Measurements from ENCODE around the gene HSPA14.
"Not testable (repeated sequence)": the region's sequence is repeated elsewhere in the genome, so short reads cannot be mapped to it uniquely, and the experiment has no call there.

HSPA14 gene

DNA sequence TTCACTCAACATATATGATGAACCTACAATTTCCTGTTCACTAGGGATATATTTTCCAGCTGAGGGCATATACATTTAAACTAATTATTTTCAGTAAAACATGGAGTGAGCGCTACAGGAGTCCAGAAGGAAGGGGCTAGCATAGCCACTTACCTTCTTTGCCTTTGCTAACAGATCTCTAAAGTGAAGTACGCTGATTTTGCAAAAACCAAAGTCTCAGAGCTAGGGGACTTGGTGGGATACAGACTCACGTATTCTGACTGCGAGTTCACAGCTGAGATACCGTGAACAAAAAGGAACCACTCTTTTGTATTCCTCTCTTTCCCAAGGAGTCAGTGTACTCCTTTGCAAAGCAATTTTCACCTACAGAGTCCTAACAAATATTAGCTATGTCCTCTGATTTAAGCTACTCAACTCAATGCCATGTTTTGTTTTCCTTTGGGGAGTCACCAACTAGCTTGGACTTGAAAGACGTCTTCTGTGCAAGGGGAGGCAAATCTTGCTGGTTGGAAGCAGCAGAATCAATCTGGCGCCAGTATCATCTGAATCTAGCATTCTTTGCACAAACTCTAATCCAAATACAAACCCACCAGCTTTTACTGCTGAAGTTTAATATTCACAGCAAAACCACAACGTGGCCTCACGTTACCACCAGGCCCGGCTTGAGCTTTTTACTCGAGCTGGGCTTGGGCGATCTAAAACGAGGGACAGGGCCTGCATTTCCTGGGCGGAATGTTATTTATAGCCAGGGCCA lies 926 bp upstream of the HSPA14 start:
- peak; percentile 9 for FAIRE-seq

DNA sequence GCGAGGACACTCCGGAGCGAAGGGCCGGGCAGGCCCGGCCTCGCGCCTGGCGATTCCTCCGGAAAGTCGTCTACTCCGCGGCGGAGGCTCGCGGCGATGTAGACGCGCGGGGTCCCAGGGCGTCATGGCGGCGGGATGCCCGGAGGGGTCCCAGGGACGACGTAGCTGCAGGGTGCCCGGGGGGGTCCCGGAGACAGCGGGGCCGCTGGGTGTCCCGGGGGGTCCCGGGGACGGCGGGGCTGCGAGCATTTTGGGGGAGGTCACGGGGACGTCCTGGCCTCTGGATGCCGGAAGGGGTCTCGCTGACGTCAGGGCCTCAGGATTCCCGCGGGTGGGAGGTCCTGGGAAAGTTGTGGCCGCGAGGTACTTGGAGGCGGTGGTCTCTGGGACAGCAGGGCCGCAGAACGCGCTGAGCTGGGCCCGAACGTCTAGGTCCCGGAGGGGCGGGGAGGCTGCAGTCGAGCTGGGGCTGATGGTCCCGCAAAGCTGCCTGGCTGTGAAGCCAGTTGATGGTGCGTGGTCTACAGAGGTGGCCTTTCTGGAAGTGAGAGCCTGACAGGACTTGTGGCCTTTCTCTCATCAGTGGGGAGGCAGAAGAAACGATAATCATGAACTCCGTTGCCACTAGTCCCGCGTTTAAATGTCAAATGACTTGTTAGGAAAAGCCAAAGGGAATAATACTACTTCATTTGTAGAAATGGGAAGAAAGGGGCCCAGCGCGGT lies 637 bp downstream of the HSPA14 start:
- FAIRE-seq = no peak

DNA sequence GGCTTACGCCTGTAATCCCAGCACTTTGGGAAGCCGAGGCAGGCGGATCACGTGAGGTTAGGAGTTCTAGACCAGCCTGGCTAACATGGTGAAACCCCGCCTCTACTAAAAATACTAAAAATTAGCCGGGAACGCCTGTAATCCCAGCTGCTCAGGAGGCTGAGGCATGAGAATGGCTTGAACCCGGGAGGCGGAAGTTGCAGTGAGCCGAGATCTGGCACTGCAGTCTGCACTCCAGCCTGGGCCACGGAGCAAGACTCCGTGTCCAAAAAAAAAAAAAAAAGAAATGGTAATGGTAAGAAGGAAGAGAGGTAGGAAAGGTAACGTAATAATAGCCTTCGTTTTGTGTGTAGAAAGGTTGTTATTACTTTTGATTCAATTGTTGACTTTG lies 1.2 kb downstream of the HSPA14 start:
- no peak for FAIRE-seq

DNA sequence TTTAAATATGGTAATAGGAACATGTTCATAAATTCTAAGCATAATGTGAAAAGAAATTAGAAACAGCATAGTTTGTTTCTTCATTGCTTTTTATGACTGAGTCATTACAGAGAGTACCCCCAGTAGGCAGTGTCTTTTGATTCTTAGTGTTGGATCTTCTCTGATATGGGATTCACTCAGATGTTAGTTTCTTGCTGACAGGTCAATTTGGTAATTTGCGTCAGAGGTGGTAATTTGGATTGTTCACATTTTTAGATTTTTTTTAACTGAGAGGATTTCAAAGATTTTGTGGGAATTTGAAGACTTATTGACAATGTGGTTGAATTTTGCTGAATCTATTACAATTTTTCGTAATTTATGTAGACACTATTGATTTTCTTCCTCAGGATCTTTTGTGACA lies 2.1 kb downstream of the HSPA14 start:
- FAIRE-seq = peak; percentile 56

DNA sequence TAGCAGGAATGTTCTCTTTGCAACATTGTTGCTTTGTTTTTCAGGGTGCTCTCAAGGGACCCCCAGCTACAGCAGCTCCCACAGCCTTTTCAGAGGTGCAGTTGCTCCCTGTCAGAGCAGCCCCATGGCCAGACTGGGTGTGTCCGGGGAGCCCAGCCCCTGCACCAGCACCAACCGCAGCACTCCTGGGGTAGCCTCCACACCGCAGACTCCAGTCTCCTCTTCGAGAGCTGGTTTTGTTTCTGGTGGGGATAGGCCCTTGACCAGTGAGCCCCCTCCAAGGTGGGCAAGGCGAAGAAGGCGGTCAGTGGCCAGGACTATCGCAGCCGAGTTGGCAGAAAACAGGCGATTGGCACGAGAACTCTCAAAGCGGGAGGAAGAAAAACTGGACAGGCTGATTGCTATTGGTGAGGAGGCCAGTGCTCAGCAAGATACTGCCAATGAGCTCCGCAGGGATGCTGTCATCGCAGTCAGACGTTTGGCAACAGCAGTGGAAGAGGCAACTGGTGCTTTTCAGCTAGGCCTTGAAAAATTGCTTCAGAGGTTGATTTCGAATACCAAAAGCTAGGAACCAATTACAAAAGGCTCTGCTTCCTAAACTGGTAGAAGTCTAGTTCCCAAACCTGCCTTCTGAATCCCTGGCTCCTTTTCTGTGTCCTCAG lies 5.4 kb downstream of the HSPA14 start:
- FAIRE-seq = no peak

DNA sequence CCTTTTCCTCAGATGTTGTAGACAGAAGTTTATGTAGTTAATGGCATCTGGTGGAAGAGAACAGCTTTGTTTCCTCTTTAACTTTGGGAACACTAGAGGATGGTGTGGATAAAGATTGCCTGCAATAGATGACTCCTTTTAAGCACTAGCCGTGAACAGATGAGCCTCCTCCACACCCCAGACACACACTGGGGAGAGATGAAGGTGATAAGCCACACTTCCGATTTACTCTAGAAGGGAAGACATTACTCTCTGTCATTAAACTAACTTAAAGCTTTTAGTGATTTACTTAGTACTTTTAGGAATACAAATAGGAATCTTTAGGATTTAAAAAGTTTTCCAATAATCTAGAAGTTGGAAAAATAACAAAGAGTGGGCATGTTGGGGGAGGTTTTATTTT lies 6.8 kb downstream of the HSPA14 start:
- FAIRE-seq = no peak

DNA sequence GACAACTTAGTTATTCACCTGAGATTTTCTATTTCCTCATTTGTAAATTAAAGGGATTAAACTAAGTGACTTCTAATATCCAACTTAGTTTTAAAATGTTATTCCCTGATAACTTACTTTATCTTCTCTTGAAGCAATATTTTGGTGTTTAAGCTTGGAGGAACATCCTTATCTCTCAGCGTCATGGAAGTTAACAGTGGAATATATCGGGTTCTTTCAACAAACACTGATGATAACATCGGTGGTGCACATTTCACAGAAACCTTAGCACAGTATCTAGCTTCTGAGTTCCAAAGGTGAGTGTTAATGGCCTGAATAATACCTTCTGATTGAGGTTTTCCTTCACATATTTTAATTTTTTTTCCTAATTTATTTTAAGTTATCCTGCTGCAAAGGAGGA lies 14.1 kb downstream of the HSPA14 start:
- FAIRE-seq = no peak

DNA sequence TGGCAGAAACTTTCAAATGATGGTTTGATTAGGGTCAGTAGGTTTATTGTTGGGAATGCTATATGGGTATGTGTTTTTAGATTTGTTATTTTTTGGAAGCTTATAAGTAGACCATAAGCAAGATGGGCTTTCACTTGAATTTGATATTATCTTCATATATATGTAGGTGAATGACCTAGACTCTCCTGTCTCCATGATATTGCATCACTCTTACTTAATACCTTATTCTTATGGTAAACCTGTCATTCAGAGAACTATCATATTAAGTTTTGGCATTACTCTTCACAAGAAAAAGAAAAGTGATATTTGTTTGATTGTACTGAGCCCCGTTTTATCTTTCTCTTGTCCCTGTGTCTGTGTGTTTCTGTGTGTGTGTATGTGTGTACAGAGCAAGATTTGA lies 17.3 kb downstream of the HSPA14 start:
- FAIRE-seq = no peak

DNA sequence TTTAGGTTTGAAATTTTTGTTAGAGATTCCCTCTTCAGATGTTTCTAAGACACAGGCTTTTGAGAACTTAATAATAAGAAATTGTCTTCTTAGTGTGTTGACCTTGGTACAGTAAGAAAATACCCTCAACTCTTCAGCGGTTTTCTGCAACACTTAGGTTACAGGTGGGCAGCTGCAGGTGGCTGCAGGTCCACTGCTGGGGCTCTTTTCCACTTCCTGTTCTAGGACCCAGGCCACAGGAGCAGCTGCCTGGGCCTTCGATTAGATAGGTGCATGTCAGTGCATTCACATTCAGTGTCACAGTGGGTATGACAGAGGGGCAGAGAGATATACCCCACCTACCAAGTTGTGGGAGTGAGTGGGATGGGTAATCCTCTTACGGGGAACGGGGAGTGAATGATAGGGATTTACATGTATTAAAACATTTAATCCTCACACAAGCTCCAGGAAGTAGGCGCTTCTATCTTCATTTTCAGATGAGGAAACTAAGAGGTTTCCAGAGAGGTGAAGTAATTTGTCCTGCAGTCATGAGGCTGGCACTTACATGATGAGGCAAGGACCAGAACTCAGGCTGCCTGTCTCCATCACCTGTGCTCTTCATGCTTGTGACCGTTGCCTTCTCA lies 20.3 kb downstream of the HSPA14 start:
- FAIRE-seq = no peak

DNA sequence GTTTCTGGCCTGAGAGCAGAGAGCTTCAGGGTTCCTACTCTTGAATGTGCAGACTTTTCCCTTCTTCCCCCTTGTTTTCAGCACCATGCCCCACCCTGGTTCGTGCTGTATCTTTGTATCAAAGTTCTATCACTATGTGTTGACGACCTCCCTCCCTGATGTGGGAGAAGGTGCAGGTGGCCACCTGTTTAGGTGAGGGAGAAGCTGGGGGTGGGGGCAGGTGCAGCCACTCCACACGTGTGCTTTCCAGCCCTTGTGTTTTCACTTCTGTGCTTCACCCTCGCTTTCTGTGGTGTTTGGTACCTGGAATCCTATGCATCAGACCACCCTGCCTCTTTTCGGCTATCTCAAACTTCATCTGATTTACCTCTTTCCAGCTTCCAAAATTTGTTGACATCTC lies 20.9 kb downstream of the HSPA14 start:
- FAIRE-seq = no peak

DNA sequence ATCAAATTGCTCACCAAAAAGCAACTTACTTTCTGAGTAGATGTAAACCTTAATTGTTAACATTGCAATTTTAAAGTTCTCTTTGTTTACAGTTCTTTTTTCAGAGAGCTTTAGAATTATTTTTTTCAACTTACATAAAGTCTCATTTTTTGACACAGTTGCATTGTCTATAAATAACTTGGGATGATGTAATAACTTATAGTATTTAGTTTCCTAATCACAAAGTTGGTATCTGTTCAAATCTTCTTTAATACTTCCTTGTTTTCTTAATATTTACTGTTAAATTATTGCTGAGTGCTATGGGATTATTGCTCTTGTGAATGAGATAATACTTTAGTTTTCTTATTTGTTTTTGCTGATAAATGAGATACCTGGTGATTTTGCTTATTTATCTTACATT lies 21.7 kb downstream of the HSPA14 start:
- peak; percentile 36 for FAIRE-seq

DNA sequence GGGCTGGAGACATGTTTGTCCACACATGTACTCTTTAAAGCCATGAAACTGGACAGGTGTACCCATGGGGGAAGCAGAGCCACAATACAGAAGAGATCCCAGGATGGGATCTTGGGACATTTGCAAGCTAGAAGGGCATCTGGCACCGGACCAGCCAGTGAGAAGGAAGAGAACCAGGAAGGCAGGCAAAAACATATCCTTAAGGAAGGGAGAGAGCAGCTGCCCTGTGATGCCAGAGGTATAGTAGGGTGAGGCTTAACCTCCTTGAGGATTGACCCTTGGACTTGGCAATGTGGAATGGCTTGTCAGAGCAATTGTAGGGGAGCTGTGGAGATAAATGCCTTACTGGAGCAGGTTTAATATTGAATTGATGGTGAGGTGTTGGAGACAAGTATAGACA lies 22.7 kb downstream of the HSPA14 start:
- FAIRE-seq = no peak

DNA sequence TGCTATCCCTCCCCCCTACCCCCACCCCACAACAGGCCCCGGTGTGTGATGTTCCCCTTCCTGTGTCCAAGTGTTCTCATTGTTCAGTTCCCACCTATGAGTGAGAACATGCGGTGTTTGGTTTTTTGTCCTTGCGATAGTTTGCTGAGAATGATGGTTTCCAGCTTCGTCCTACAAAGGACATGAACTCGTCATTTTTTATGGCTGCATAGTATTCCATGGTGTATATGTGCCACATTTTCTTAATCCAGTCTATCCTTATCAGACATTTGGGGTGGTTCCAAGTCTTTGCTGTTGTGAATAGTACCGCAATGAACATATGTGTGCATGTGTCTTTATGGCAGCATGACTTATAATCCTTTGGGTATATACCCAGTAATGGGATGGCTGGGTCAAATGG lies 26.4 kb downstream of the HSPA14 start:
- FAIRE-seq = not testable (repeated sequence)

DNA sequence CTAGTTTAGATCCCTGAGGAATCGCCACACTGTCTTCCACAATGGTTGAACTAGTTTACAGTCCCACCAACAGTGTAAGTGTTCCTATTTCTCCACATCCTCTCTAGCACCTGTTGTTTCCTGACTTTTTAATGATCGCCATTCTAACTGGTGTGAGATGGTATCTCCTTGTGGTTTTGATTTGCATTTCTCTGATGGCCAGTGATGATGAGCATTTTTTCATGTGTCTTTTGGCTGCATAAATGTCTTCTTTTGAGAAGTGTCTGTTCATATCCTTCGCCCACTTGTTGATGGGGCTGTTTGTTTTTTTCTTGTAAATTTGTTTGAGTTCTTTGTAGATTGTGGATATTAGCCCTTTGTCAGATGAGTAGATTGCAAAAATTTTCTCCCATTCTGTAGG lies 26.8 kb downstream of the HSPA14 start:
- FAIRE-seq = not testable (repeated sequence)

DNA sequence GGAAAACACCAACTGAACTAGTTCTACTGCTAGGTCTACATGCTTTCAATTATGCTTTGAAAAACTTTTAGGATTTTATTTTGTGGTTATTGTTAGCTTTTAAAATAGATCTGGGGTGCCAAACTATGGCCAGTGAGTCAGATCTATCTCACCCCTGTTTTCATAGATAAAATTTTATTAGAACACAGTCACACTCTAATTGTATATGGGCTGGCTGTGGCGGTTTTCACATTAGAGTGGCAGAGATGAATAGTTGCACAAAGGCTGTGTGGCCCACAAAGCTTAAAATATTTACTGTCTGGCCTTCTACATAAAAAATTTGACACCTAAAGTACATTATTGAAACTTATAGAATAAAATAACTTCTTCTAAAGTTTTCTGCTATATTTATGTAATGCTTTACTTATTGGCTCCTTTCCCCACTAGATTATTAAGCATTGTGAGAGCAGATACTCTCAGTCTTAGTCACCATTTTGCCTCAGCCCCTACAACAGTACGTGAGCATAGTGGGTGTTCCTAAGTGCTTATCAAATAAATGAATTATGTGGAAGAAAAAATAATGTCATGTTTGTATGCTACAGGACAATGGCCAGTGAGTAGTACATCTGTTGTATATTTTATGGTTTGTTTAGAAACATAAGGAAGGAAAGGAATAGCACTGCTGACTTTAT lies 35.1 kb downstream of the HSPA14 start:
- no peak for FAIRE-seq

DNA sequence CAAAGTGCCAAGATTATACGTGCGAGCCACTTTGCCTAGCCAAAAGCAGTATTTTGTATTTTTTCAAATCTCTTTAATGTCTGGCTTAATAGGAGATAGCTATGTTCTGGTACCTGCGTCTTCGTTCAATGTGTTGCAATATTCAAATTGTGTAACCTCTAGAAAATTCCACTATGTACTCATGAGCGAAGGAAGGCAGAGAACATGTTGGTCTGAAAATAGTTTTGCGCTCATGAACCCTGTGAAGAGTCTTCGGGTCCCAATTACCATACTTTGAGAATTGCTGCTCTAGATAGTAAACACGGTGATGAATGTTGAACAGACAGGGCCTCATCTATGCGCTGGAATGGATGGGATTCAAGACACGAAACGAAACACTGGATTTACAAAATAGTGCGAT lies 37.8 kb downstream of the HSPA14 start:
- FAIRE-seq = no peak

DNA sequence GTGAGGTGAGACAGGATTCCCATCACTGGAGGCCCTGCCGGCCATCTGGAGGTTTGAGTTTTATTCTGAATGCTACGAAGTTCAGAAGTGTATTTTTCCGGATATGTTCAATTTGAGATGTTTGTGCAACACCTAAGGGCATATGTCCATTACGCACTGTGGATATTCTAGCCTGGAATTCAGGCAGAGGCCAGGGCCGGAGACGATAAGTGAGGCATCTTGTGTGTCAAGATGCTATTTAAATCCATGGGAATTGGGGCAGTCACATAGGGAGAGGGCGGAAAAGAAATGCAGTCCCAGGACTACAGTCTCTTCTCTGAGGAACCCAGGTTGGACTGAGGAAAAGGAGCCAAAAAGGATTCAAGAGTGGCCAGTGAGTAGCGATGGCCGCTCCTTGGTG lies 38.7 kb downstream of the HSPA14 start:
- no peak for FAIRE-seq

DNA sequence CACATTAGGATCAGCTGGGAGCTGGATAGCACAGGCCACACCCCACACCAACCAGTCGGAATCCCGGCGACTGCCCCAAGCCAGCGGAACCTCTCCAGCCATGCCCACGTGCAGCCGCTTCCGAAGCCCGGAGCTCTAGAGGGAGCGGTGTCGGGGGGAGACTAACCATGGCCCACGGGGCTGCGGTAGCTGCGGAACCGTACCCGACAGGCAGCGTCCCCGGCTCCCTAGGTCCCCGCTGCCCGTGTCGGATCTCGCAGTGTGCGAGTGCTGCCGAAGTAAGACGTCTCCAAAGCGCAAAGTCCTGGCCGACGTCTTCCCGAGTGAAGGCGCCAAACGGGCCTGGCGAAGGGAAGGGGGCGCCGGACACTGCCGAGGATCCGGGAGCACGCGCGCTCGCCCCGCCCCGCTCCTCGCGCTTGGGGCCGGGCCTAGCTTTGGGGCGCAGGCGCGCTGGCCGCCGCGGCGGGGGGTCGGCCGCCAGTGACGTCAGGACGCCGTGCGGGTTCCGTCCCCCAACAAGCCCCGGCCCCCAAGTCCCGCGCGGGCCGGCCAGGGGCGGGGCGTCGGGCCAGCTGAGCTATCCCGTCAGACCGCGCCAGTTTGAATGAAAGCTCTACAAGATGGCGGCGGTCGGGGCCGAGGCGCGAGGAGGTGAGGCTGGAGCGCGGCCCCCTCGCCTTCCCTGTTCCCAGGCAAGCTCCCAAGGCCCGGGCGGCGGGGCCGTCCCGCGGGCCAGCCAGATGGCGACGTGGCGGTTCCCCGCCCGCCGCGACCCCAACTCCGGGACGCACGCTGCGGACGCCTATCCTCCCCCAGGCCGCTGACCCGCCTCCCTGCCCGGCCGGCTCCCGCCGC lies 40.4 kb downstream of the HSPA14 start, which contains the start of gene SUV39H2:
Gene SUV39H2 (plus strand): TSS at position 601 of the 858 bp plus-strand sequence. CDS start 23 bp downstream, at position 624.
- no peak for FAIRE-seq

DNA sequence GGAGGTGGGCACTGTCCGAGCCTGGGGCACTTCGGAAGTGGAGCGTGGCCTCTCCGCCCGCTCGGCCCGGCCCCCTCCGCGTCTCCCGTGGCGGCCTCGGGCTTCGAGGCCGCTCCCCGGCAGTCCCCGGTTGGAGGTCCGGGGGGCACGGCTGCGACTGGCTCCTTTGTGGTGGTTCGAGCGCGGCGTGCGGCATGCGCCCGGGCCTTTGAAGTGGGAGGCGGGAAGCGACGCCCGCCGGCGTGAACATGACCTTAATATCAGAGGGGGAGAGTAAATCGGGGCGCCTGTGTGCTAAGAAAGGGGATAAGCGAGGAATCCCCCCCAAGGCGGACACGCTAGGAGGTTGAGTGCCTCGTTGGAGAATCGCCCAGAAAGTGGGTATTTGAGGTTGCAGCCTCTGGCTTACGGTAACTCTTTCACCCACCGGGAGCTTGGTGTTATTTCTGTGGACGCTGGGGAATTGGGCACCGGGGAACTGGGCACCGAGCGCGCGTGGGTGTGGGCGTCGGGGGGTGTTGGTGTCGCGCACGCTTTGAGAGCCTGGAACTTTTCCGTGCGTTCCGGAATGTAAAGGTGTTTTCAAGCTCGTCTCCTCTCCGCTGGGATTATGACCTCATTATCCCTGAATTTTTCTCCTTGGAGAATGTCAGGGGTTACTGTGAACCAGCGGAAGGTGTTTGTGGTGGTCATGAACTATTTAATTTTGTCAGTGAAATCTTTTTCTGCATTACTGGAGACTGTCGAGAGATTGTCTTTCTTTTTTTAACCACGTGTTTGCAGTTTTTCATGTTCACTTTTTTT lies 41.2 kb downstream of the HSPA14 start:
- FAIRE-seq = no peak

DNA sequence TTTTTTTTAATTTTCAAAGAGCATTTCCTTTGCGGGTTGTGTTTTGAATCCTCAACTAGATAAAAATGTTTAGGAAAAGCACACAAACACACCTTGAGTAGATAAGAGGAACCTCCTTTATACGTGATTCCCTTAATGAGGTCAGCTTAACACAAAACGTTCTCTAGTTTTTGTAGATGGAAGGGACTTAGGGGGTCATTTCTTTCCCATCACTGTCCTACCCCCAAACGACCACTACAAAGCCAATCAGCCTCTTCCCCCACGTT lies 41.8 kb downstream of the HSPA14 start:
- no peak for FAIRE-seq

DNA sequence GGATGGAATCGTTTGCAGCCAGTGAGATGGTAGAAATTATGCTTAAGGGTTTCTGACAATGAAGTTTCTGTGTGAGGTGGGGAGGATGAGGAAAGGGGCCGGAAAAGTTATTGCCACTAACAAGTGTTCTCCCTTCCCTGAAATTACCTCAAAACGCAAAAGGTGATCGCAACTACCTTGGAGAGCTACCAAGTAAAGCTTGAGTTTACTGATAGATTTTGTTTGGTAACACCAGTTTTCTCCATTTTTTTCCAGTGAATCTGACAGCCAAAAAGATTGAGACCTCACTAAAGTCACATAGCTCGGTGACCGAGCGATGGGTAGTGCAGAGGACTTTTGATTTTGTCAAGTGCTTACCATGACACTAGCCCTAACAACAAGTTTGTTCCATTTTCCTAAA lies 42.1 kb downstream of the HSPA14 start:
- no peak for FAIRE-seq

Data from islet of Langerhans (tissue), 1 donor.